Measurements from ENCODE around the gene BYSL. TPM values are rescaled to one million over a fixed set of nuclear protein-coding genes. Genes with fewer than 3 reads are reported as not detected.

The BYSL gene
- total RNA-seq = 16.6 and 23.7 TPM in 2 replicates

GRCh38 chr6:41920921-41921711 lies at the start of gene BYSL, which contains the start of gene MED20:
BYSL (plus strand) TSS chr6:41921499; CDS start chr6:41921563, 64 bp downstream.
MED20 (minus strand) TSS chr6:41921139; CDS start chr6:41921018, 121 bp downstream.

GRCh38 chr6:41895300-41896233 lies 25.7 kb upstream of the BYSL start, which contains the start of gene USP49:
USP49 (minus strand) TSS chr6:41895375; CDS start chr6:41806983, 88,392 bp downstream.

GRCh38 chr6:41941280-41942066 lies 20.2 kb downstream of the BYSL start, which contains the start of gene CCND3:
CCND3 (minus strand) TSS chr6:41941808; CDS start chr6:41941649, 159 bp downstream.

Other genes with a start within 250 kb of the BYSL start
- 3.0 and 5.6 TPM in 2 replicates for gene TFEB, start 185.9 kb upstream of the BYSL start, total RNA-seq
- not detected in 2 replicates for gene PGC, start 174.1 kb upstream of the BYSL start, total RNA-seq
- 1.5 TPM in 2 replicates for gene FRS3, start 141.6 kb upstream of the BYSL start, total RNA-seq
- gene PRICKLE4, start 140.7 kb upstream of the BYSL start, total RNA-seq = 0.66 TPM in 1 of 2 replicates, not detected in the other
- 77.7 and 107 TPM in 2 replicates for gene TOMM6, start 133.8 kb upstream of the BYSL start, total RNA-seq
- 2.9 and 4.5 TPM in 2 replicates for gene USP49, start 26.1 kb upstream of the BYSL start, total RNA-seq
- gene MED20, start 360 bp upstream of the BYSL start, total RNA-seq = 32.9 and 37.6 TPM in 2 replicates
- gene CCND3, start 20.3 kb downstream of the BYSL start, total RNA-seq = 13.2 and 26.9 TPM in 2 replicates
- gene TAF8, start 129.0 kb downstream of the BYSL start, total RNA-seq = 15.2 and 18.8 TPM in 2 replicates
- gene C6orf132, start 221.1 kb downstream of the BYSL start, total RNA-seq = 1.00 and 1.5 TPM in 2 replicates

All from uterine smooth muscle cell (primary cell).